Measurements from ENCODE around the gene RAB40C.
A peak's percentile ranks its signal among the peaks of the same experiment; 100 is the strongest.

The RAB40C gene

DNA sequence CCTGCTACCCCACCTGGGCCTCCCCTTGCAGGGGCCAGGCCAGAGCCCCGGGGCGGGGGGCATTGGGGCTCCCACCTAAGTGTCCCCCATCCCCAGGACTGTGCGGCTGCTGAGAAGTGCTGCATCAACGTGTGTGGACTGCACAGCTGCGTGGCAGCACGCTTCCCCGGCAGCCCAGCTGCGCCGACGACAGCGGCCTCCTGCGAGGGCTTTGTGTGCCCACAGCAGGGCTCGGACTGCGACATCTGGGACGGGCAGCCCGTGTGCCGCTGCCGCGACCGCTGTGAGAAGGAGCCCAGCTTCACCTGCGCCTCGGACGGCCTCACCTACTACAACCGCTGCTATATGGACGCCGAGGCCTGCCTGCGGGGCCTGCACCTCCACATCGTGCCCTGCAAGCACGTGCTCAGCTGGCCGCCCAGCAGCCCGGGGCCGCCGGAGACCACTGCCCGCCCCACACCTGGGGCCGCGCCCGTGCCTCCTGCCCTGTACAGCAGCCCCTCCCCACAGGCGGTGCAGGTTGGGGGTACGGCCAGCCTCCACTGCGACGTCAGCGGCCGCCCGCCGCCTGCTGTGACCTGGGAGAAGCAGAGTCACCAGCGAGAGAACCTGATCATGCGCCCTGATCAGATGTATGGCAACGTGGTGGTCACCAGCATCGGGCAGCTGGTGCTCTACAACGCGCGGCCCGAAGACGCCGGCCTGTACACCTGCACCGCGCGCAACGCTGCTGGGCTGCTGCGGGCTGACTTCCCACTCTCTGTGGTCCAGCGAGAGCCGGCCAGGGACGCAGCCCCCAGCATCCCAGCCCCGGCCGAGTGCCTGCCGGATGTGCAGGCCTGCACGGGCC lies 42.8 kb downstream of the RAB40C start:
- no peak for DNase-seq (ENCODE audit: low read depth)

DNA sequence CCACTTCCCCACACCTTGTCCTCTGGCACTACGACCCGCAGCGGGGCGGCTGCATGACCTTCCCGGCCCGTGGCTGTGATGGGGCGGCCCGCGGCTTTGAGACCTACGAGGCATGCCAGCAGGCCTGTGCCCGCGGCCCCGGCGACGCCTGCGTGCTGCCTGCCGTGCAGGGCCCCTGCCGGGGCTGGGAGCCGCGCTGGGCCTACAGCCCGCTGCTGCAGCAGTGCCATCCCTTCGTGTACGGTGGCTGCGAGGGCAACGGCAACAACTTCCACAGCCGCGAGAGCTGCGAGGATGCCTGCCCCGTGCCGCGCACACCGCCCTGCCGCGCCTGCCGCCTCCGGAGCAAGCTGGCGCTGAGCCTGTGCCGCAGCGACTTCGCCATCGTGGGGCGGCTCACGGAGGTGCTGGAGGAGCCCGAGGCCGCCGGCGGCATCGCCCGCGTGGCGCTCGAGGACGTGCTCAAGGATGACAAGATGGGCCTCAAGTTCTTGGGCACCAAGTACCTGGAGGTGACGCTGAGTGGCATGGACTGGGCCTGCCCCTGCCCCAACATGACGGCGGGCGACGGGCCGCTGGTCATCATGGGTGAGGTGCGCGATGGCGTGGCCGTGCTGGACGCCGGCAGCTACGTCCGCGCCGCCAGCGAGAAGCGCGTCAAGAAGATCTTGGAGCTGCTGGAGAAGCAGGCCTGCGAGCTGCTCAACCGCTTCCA lies 43.6 kb downstream of the RAB40C start:
- no peak for DNase-seq (ENCODE audit: low read depth)

DNA sequence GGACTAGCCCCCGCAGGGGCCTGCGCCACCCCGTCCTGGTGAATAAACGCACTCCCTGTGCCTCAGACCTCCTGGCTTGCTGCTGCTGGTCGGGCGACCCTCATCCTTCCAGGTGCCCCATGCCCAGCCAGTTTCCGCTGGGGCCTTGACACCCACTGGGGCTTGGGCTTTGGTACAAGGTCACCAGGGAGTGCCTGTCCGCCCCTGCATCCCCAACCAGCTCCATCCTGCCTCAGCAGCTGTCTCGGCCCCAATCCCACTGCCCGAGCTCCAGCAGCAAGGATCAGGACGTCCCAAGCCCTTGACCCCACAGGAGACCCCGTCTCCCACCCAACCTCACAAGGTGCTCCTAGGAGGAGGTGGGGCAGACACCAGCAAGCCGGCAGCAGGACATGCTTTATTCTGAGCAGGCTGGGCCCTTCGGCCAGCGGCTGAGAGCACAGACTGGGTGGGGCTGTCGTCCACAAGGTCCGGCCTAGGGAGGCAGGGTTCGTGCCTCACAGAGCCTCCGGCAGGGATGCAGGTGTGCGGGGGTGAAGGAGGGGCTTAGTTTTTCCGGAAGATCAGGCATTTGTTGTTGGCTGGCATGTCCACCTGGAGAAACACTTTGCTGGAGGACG lies 44.3 kb downstream of the RAB40C start:
- no peak for DNase-seq (ENCODE audit: low read depth)

DNA sequence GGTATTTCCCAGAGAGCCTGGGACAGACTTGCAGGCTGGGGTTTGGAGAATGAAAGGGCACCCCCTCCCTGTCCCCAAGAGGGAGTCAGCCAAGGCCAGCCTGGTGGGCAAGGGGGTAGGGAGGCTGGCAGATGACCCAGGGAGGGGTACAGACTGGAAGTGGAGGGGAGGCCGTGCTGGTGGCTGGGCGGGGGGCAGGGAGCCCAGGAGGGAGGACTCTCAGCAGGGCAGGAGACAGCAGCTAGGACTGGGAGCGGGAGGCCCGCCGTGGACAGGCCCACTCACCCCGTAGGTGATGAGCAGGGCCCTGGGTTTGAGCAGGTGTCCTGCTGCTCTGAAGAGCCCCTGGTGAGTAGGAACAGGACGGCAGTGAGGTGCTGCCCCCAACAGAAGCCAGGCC lies 45.1 kb downstream of the RAB40C start:
- DNase-seq (ENCODE audit: low read depth), result no peak

DNA sequence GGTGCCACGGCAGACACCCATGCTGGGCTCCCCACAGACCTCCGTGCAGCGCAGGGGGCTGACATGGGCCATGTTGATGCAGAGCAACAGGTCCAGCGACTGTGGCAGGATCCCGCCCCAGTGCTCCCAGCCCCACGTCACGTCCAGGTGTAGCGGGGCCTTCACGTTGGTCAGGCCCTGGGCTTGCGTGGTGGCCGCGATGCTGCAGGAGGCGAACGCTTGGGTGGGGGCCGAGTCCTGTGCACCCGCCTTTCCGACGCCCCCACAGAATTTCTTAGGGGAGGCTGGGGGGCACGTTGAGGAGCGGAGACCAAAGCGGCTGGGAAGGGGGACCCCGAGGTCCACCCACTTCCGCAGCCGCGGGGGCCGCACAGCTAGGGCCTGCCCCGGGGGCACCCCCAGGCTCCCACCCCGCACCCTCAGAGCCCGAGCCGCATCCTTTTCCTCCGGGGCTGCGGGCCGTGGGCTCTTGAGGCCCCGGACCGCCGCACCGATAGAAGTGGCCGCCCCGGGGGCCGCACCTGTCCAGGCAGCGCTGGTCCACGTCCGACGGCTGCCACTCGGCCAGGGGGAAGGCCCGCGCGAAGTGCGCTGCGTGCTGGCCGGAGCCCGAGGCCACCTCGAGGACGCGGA lies 45.8 kb downstream of the RAB40C start:
- no peak for DNase-seq (ENCODE audit: low read depth)

DNA sequence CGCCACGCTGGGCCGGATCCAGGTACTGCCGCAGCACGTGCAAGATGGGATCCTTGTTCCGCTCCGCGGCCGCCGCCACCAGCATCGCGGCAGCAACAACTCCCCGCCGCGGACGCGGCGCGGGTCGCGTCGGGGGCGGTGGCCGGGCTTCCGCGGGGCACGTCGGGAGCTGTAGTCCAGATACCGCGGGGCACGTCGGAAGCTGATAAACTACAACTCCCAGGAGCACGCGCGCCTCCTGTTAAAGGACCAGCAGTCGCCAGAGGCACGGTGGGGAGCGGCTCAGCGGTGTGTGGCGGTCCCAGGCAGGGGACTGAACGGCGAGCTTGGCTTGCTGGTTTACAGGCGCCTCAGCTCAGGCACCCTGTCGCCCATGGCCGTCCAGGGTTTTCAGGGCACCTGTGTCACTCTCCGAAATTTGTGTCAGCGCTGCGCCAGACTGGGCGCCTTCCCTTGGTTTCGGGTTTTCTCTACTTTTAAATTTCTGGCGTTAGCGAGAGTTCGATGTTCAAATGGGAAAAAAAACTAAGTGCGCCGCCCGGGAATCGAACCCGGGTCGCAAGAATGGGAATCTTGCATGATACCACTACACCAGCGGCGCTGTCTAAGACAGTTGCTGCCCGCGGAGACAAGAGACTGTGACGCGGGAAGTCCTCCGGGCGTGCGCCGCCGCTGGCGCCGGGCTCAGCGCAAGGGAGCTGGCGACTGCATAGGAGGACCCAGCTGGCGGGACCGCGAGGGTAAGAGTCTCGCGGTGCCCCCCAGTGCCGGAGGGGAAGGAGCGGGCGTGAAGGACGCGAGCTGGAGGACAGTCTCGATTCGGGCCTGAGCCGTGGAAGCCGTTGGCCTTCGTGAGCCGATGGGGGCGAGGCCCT lies 46.6 kb downstream of the RAB40C start, which contains the start of gene METTL26:
Gene METTL26 (minus strand): TSS at position 100 of the 875 bp plus-strand sequence. CDS start 15 bp downstream, at position 85.
- peak; percentile 90 for DNase-seq (ENCODE audit: low read depth)

DNA sequence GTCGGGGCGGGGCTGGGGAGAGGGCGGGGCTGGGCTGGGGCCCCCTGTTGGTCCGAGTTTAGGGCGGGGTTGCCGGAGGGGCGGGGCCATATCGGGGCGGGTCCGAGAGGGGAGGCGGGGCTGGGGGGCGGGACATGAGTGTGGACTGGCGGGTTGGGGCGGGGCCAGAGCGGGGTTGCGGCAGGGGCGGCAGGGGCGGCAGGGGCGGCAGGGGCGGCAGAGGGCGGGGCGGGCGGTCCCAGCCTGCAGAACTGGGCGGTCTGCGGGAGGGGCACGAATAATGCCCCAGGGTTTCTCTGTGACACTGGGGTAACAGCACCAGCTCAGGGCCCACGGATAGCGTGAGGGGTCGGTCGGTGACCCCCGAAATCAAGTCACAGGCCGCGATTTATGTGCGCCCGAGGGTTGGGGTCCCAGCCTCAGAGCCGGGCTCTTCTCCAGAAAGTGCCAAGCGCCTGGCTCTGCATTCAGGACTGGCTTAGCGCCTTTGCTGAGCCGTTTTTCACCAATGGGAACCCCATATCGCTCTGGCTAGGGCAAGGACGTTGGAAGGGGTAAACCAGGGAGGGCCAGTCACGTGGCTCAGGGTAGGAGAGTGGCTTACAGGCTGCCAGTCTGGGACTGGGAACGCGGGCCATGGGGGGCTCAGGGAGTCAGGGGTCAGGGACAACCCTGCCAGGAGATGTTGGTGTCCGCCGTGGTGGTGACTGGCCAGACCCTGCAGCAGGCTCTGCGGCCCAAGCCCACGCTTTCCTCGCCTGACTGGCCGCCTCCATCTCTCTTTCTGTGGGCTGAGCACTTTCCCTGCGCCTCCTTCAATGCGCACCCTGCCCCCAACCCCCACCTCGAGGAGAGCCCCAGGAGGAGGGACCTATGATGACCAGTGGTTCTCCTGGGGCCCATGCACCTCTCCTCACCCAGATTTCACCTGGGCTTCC lies 47.5 kb downstream of the RAB40C start:
- DNase-seq (ENCODE audit: low read depth), result peak; percentile 80

DNA sequence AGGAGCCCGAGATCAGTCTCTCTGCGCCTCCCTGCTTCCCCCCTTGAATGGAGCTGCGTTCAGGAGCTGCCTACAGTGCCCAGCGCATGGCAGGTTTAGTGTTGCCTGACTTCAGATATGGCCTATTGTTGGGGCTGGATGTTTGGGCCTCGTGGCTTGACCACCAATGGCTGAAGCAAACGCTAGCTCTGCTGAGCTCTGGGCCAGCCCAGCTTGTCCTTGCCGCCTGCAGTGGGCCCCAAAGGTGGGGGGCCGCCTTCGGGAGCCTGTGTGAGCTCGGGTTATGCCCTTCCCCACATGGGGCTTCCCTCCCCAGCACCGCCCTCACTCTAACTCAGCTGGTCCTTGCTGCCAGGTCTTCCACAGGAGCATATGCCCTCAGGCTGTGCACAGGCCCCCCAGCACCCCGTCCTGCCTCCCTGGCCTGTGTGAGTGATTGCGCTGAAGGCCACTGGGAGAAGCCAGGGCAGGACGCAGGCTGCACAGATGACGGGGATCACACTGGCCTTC lies 48.2 kb downstream of the RAB40C start:
- no peak for DNase-seq (ENCODE audit: low read depth)

DNA sequence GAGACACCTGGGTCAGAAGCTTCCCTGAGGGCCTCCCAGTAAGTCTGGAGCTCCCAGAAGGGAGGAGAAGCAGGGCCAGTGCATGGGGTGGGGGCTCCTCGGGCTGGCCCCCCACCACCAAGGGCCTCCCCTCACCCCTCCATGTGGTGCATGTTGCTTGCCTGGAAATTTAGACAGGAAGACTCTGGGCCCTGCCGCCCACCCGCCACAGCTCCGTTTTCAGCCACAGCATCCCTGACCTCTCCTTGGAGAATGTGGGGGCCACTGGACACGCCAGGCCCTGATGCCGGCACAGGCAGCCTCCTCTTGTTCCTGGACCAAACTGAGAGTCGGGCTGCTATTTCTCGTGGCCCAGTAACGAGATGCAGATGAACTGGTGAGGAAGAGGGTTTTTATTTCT lies 49.0 kb downstream of the RAB40C start:
- DNase-seq (ENCODE audit: low read depth), result no peak

DNA sequence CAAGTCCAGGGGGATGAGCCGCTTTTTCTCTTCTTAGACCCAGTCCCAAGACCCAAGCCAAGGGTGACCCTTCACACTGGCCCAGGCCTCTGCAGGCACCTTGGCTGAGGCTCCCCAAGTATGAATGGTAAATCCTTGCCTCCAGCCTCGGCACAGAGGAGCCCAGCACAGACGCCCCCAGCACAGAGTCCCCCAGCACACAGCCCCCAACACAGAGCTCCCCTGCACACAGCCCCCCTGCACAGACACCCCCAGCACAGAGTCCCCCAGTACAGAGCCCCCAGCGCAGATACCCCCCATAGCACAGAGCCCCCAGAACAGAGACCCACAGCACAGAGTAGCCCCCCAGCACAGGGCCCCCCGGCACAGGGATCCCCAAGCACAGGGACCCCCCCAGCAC lies 50.7 kb downstream of the RAB40C start:
- DNase-seq (ENCODE audit: low read depth), result no peak

DNA sequence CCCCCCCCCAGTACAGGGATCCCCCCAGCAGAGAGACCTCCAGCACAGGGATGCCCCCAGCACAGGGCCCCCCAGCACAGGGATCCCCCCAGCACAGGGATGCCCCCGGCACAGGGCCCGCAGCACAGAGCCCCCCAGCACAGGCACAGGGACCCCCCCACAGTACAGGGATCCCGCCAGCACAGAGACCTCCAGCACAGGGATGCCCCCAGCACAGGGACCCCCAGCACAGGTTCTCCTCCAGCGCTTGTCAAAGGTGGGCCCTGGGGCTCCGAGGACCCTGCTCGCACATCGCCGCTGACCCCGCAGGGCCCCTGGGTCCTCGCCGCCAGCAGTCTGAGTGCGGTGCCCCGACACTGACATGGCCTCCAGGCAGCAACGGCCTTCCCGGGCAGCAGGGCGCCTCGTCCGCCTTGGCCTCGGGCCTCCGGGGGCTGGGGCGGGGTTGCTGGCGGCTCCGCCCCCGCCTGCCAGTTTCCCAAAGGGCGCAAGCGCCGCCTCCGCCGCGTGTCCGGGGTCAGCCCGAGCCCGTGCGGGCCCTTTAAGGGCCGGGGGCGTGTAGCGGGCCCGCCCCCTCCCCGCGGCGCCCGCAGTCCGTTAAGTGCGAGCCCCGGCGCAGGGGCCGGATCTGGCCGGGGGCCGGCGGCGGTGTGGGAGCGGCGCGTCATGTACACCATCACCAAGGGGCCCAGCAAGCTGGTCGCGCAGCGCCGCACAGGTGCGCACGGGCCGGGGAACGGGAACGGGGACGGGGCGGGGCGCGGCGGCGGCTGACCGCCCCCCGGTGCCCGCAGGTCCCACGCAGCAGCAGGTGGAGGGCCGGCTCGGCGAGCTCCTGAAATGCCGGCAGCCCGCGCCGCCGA lies 51.7 kb downstream of the RAB40C start, which contains the start of gene MCRIP2:
Gene MCRIP2 (plus strand): TSS at position 503 of the 863 bp plus-strand sequence. CDS start 164 bp downstream, at position 667.
- peak; percentile 41 for DNase-seq (ENCODE audit: low read depth)

DNA sequence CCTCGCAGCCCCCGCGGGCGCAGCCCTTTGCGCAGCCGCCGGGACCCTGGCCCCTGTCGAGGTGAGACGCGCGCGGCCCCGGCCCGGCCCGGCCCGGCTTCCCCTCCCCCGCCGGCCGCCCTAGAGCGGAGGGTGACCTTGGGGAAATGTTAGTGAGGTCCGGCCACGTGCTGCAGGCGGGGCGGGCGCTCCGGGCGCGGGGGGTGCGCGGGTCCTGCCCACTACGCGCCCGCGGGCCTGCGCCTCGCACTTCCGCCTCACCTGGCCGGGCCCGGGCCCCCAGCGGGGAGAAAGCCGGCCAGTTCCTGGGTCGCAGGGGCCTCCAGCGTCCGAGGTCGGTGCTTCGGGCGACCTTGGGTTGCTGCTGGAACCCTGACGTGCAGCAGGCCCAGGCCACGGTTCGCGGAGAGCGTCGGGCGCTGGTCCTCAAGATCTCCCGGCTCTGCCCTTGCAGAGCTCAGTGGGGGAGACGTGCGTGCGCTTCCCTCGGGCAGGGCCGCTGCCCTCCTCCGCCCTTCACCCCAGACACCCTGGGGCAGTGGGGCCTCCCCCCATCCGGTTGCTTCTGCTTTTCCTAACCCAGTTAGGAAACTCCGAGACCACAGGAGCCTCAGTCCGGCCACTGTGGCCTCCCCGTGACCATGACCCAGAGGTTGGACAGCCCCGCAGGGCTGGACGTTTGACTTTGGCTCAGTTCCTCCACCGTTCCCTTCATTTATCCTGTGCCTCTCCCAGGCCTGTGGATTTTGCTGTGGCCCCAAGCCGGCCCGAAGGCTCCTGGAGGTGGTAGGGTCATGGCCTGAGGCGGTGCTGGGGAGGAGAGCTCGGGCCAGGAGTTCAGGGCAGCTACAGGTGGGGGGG lies 52.6 kb downstream of the RAB40C start:
- DNase-seq (ENCODE audit: low read depth), result no peak

DNA sequence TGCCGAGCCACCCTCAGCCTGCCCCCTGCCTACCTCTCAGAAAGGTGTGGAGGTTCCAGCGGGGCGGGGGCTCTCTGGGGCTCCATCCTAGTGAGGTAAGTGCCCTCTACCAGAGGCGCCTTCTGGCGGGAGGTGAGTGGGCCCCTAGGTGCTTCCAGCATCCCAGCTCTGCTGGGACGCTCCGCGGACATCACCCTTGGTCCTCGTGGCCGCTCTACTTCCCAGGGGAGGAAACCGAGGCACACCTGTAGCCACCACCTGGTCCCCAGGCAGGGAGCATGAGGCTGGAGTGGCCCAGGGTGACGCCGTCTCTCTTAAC lies 53.1 kb downstream of the RAB40C start:
- no peak for DNase-seq (ENCODE audit: low read depth)

DNA sequence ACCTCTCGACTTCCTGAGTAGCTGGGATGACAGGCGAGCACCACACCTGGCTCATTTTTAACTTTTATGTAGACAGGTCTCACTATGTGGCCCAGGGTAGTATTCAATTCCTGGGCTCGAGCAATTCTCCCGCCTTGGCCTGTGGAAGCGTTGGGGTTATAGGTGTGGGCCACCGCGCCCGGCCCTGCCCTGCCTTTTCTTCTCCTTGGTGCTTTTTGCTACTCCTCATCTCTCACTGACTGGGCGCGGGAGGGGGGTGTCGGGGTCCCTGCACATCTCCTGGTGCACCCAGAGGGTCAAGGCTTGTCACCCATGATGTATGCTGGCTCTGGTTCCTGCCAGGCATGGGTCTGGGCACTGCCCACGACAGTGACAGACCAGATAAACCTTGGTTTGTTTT lies 54.7 kb downstream of the RAB40C start:
- DNase-seq (ENCODE audit: low read depth), result no peak

DNA sequence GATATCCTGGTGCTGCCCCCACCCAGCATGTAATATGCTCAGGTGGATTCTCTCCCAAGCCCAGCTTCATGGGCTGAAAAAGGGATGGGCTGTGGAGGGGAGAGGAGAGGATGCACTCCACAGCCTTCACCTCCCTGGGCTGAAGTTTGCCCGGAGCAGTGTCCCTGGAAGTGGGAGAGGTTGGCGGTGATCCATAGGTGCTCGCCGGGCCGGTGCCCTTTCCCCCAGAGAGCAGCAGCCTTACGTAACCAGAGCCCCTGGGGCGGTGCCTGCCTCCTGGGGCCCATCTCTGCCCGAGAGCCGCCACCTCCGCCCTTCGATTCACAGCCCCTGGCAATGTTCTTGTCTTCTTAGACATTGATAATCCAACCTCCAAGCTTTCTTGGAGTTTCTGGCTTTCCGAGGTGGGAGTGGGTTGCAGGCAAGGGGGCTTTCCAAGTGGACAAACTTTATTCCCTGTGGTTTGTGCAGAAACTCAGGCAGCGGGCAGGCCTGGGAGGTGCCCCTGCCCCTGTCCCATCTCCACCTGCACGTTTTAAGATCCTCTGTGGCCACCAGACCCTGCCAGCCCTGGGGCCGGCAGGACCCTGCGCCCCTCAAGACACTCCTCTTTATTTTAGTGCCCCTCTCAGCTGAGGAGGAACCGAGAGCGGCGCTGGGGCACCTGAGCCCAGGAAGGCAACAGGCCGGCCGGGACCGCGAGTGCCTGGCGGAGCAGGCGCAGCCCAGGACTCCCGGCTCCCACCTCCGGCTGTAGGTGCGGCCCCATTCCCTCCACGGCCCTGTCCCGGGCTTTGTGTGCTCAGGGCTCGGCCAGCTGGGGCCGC lies 56.2 kb downstream of the RAB40C start:
- DNase-seq (ENCODE audit: low read depth), result no peak

DNA sequence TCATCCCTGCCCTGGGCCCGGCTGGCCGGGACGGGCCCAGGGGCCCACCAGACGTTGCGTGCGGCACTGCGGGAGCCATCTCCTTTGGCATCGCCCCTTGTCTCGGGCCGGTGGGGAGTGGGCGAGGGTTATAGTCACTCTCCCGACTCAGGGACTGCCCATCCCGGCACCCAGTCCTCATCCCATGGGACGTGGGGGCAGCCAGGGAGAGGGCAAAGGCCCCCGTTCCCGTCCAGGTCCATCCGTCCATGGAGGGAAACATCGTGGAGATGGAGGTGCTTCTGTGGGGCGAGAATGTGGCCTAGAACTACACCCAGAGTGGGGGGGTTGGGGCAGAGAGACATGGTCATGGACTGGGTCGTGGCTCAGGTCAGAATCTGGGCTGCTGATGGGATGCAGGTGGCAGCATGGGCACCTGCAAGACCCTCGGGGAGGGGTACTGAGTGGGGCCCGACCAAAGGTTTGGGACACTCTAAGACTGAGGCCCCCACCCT lies 56.9 kb downstream of the RAB40C start:
- DNase-seq (ENCODE audit: low read depth), result no peak

All from T-helper 22 cell (primary cell).